Fibroblast of peridontal ligament (primary cell): ENCODE results near the gene CREB3.

ENCODE experiments used
- DNase-seq: peaks from one replicate; pipeline ENCODE4 v3.0.0-alpha.2; 2010; ENCODE audit errors: extremely low read depth

The CREB3 gene

GRCh38 chr9:35700942-35701341, 31.5 kb upstream of the CREB3 start:
- no peak for DNase-seq

DNA sequence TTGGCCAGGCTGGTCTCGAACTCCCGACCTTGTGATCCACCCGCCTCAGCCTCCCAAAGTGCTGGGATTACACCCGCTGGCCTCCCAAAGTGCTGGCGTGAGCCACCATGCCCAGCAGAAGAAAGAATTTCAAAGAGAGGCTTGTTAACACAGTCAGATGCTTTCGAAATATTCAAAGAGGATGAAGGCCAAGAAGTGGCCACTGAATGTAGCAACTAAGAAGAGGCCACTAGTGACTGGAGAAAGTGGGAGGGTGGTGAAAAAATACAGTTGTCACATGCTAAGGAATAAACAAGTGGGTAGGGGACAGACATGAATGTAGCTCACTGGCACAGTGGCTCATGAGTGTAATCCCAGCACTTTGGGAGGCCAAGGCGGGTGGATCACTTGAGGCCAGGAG, 29.8 kb upstream of the CREB3 start:
- no peak for DNase-seq

- DNase-seq: no peak
These were observed 28.4 kb upstream of the CREB3 start for GRCh38 chr9:35703906-35704672.

DNA sequence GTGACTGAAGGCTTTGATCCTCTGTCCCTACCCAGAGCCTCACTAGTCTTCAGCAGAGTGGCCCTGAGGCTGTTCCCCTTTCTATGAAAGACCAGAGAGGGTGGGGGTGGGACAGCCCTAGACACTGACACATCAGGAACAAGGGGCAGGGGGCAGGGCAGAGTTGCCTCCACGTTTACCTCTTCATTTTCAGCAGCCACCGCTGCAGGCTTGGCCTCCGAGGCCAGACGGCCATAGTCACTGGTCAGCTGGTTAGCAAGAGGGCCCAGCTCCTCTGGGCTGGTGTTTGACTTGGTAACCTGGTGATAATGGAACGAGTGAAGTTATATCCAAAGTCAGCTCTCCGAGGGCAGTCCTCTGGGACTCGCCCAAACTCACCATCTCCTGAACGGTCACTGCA, 27.1 kb upstream of the CREB3 start:
- DNase-seq: no peak

DNA sequence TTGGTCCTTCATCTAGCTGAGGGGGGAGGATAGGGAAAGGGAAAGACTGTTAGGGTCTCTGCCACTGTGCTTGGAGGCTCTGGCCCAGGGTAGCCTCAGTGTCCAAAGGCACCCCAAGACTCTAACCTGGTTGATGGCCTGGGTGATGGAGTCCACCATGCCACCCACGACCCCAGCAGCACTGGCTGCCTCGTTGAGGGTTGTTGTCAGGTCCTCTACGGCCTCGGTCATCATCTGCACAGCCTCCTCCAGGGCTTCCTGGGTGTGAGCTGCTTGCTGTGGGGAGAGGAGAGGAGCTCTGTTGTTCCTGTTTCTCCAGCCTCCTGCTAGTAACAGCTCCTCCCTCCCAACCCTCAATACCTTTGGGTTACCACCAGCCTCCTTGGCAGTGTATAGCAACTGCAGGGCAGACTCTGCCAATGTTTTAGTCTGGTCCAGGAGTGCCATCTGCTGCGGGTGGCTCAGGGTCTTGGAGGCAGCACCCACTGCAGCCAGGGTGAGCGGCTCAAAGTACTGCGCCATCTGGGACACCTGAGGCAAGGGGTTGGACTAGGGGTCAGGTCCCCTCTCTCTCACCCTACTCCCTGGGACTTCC, 26.5 kb upstream of the CREB3 start:
- no peak for DNase-seq

- DNase-seq: no peak
These were observed 25.5 kb upstream of the CREB3 start for GRCh38 chr9:35706951-35707350.

- DNase-seq: no peak
These were observed 24.3 kb upstream of the CREB3 start for GRCh38 chr9:35708146-35708545.

DNA sequence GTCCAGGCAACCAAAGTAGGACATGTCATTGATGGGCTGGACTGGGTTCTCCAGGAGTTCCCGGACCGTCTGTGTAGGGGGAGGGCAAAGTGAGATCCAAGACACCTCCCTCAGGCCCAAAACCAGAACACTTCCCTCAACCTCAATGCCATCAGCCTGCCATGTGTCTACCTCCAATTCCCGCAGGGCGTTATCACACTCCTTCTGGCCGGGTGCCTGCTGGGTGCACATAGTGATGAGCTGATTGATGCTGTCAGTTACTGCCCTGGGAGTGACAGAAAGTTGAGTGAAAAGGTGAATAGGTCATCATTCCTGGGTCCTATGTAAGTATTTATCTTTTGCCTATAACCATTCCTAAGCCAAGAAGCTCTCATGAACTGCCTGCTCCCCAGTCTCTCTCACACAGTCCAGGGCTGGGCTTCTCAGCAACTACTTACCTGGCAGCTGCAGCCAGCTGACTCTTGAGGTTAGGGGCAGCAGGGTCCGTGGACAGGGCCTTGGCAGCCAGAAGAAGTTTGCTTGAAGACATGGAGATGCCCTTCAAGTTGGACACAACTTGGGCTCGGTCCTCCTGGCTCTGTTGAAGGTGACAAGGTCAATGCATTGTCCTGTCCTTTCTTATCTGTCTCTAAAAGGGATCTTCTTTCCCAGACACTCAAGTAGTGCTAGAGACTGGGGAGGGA, 21.5 kb upstream of the CREB3 start:
- DNase-seq: no peak

- DNase-seq: no peak
These were observed 20.7 kb upstream of the CREB3 start for GRCh38 chr9:35711501-35712428.

- DNase-seq: no peak
These were observed 19.6 kb upstream of the CREB3 start for GRCh38 chr9:35712762-35713400.

DNA sequence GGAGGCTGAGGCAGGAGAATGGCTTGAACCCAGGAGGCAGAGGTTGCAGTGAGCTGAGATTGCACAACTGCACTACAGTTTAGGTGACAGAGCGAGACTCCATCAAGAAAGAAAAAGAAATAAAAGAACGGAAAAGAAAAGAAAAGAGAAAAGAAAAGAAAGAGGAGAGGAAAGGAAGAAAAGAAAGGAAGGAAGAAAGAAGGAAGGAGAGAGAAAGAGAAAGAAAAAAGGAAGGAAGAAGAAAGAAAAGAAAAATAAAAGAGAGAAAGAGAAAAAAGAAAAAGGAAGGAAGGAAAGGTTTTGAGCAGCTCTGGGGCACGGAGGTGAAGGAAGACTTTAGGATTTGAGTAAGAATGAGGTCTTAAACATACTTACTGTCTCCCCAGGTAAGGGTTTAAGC, 18.9 kb upstream of the CREB3 start:
- DNase-seq: no peak

GRCh38 chr9:35714123-35714522, 18.3 kb upstream of the CREB3 start:
- no peak for DNase-seq

DNA sequence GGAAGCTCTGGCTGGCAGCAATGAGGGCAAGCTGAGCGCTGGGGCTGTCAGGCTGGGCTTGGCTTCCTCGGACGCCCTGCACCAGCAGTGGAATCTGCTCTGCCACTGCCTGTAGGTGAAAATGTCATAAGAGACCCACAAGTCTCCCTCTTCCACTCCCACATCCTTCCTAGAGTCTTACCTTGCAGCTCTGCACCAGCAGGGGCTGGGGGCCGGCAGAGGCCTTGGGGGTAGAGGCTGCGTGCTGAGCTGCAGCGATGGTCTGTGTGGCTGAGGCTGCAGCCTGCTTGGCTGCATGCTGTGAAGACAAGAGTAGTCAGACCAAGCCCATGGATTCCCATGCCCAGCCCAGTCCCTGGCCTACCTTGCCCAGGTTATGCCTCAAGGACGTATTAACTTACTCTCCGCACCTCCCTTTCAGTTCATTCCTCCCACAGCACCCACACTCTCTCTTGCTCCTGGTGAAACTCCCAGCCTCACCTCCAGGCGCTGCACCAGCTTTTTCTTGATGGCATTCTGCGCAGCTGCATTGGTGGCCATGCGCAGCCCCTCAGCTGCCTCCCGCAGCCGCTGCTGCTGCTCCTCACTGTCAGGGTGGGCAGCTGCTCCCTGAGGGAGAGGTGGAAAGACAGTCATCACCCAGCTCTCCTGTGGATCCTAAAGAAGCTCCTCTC, 17.8 kb upstream of the CREB3 start:
- no peak for DNase-seq

DNA sequence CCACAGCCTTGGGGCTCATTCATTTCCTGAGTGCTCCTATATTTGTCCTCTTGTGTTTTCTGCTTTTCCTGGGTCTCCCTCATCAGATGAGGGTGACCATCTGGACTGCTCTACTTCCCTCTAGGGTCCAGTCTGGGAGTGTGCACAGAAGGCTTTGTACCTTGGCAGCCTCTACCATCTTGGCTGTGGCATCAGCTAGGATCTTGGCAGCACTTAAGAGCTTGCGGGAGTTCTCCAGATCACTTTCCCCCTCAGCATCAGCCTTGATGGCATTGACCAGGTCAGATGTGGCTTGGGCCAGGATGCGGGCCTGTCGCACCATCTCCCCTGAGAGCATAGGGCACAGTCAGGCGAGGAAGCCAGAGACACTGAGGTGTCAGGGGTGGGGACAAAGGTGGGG, 16.2 kb upstream of the CREB3 start:
- DNase-seq: peak; percentile 21

GRCh38 chr9:35717132-35717870, 15.2 kb upstream of the CREB3 start:
- no peak for DNase-seq

GRCh38 chr9:35718721-35719511, 13.6 kb upstream of the CREB3 start:
- DNase-seq: no peak

- DNase-seq: no peak
These were observed 12.9 kb upstream of the CREB3 start for GRCh38 chr9:35719546-35719945.

DNA sequence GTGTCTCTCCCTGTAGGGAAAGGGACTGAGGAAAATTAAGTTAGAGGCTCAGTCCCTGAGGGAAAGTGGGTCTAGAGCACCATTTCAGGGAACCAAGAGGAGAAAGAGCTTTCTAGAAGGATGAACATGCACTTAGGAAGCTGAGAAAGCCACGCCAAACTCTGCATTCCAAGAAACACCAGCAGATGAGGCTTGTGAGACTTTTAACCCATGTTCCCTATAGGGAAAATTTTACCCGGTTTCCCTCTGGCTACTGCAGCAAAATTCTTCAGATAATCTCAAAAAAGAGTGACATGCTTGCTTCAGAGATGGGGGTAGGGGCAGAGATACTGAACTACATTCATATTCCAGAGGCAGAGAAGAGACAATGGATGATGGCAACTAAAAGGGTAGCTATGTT, 9.0 kb upstream of the CREB3 start:
- DNase-seq: no peak

- no peak for DNase-seq
These were observed 8.6 kb upstream of the CREB3 start for GRCh38 chr9:35723908-35724307.
